GM19023 (cell line): ENCODE results near the gene MMP2.

Source experiments
- ATAC-seq: cut with Tn5 transposase; IDR thresholded peaks from one replicate; pipeline ENCODE4 v1.9.1; 2021; ENCODE audit warnings: mild to moderate bottlenecking, moderate library complexity; ENCODE audit not compliant: unreplicated experiment

Gene MMP2

DNA sequence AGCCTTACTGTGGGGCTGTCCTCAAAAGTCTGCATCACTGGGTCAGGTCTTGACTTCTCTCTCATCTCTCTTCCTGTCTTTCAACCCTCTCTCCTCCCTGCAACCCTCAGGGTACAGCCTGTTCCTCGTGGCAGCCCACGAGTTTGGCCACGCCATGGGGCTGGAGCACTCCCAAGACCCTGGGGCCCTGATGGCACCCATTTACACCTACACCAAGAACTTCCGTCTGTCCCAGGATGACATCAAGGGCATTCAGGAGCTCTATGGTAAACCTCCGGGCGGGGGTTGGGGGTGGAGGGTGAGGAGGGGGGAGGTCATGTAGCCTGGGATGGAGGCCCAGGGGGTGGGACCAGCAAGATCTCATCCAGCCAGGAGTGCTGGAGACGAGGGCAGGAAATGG lies 12.7 kb downstream of the MMP2 start:
- ATAC-seq = no peak

GRCh38 chr16:55492756-55493380 lies 13.9 kb downstream of the MMP2 start:
- ATAC-seq = no peak

DNA sequence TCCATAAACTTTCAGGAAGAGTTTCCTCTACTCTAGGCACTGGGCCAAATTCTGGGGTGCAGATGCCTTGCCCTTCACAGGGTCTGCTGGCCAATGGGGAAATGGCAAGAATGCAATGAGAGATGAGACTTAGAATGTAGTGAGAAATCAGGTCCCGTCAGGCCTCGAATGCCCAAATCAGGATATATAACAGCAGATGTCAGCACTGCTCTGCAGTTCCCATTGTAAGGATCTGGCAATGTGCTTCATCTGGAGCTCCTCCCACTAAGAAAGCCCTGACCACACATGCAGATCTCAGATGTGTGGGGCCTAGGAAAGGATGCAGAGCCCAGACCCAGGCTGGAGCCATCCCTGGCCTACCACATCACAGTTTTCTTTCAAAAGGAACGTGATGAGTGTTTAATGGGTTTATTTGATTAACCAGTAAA lies 16.0 kb downstream of the MMP2 start:
- no peak for ATAC-seq

- ATAC-seq = no peak
These were observed 16.8 kb downstream of the MMP2 start for GRCh38 chr16:55495616-55496289.

DNA sequence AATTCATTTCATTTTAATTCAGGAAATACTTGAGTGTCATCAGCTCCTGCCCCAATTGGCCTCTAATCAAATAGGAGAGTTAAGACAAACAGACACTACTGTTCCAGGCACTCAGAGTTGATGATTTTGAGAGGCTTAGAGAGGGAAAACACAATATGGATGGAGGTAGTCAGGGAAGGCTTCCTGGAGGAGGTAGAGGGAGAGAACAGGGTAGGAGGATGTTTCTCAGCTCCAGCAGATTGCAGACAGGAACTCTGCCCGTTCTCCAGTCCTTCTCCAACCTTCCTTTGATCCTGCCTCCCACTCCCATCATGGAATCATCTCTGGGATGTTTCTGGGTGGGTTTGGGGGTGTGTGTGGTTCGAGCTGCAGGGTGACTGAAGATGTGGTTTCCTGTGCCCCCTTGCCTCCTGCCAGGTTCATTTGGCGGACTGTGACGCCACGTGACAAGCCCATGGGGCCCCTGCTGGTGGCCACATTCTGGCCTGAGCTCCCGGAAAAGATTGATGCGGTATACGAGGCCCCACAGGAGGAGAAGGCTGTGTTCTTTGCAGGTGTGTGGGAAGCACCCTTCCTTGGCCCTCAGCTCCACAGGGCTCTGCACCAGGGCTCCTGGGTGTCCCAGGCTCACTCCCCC lies 17.6 kb downstream of the MMP2 start:
- no peak for ATAC-seq

DNA sequence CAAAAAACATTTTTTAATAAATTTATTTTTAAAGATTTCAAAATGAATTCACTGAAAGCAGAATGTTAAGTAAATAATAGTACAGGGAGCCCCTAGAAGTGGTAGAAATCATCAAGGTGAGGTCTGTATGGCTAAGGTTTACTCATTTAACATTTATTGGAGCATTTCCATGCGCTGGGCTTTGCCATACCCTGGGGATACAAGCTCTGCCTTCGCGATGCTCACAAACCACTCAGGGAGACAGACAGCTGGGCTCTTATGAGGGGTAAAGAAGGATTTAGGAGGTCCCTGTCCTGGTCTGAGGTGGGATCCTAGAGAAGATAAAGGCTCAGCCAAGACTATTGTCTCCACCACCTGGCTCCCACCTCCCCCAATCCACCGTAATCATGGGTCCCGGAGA lies 18.6 kb downstream of the MMP2 start:
- ATAC-seq = no peak

DNA sequence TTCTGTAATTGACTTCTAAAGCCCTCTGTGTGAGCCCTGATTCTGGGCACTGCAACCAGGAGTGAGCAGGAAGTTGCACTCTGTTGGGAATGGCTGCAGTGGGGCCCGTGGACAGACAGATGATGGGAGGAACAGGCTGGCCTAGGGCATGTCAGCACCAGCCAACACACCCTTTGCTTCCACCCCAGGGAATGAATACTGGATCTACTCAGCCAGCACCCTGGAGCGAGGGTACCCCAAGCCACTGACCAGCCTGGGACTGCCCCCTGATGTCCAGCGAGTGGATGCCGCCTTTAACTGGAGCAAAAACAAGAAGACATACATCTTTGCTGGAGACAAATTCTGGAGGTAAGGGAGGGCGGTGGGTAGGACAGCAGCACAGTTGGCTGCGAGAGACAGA lies 19.1 kb downstream of the MMP2 start:
- no peak for ATAC-seq

- no peak for ATAC-seq
These were observed 20.3 kb downstream of the MMP2 start for GRCh38 chr16:55499281-55499680.

DNA sequence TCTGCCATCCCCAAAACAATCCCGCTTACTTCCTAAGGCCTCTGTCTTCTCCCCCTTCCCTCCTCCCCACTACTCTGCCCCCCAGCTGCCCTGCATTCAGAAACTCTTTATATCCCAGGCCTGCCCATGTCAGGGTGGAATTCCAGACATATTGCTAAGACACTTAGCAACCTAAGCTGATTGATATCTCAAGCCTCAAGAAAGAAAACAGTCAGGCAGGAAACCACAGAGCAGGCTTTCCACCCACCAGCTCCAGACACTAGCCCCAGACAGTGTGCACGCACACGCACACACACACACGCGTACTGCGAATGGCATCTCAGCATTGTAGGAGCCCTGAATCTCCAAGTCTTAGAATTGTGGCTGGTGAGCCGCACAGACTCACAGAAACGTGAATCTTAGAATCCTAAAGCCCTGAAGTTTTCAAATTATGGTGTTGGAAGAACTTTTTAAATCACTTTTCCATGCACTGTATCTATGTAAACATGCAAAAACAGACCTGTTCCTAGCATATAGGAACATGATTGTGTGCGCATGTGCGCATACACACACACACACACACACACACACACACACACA lies 21.0 kb downstream of the MMP2 start:
- no peak for ATAC-seq

- no peak for ATAC-seq
These were observed 21.6 kb downstream of the MMP2 start for GRCh38 chr16:55500530-55501011.

GRCh38 chr16:55501549-55502322 lies 22.7 kb downstream of the MMP2 start:
- no peak for ATAC-seq

DNA sequence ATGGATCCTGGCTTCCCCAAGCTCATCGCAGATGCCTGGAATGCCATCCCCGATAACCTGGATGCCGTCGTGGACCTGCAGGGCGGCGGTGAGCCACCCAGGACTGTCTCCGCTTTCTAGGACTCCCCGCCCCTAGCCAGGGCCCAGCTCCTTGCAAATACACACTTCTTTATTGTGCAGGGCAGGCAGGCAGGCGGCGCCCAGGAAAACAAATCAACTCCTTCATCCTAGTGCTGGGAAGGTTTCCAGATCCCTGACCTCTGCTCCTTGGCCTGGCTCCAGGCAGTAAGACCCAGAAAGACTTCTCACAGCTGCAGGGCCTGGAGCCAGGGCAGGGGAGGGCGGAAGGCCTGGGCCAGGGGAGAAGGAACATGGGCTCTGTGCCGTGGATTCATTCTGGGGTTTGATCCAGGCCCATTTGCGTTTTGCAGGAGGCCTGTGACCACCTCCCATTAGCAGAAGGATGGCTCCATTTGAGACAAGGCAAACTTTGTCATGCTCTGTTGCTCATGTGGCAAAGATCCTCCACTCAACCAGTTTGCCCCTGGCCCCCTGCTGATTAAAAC lies 23.9 kb downstream of the MMP2 start:
- no peak for ATAC-seq

DNA sequence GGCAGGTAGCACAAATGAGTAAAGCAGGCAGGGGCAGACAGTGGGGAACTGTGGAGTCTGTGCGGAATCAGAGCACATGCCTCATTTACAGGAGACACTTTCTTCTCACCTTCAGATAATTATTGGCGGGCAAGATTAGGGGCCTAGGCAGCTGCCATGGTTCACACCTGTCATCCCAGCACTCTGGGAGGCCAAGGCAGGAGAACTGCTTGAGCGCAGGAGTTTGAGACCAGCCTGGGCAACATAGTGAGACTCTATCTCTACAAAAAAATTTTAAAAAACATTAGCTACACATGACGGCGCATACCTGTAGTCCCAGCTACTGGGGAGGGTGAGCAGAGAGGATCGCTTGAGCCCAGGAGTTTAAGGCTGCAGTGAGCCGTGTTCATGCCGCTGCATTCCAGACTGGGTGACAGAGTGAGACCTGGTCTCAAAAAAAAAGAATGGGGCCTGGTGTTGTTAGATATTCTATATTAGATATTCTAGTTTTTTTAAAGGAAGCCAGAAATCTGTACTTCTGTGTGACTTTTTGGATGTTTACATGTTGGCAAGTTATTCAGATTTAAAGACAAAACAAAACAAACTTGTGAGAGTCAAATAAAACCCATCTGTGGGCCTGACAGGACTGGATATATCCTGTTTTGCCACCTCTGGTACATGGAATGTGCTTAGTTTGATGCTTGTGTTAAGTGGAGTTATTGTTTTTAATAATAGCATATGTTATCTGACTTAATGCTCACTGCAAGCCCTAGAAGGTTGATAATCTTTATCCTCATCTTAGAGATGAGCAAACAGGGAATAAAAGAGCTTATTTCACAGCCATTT lies 24.9 kb downstream of the MMP2 start:
- no peak for ATAC-seq

DNA sequence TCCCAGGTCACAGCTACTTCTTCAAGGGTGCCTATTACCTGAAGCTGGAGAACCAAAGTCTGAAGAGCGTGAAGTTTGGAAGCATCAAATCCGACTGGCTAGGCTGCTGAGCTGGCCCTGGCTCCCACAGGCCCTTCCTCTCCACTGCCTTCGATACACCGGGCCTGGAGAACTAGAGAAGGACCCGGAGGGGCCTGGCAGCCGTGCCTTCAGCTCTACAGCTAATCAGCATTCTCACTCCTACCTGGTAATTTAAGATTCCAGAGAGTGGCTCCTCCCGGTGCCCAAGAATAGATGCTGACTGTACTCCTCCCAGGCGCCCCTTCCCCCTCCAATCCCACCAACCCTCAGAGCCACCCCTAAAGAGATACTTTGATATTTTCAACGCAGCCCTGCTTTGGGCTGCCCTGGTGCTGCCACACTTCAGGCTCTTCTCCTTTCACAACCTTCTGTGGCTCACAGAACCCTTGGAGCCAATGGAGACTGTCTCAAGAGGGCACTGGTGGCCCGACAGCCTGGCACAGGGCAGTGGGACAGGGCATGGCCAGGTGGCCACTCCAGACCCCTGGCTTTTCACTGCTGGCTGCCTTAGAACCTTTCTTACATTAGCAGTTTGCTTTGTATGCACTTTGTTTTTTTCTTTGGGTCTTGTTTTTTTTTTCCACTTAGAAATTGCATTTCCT lies 26.5 kb downstream of the MMP2 start:
- no peak for ATAC-seq

DNA sequence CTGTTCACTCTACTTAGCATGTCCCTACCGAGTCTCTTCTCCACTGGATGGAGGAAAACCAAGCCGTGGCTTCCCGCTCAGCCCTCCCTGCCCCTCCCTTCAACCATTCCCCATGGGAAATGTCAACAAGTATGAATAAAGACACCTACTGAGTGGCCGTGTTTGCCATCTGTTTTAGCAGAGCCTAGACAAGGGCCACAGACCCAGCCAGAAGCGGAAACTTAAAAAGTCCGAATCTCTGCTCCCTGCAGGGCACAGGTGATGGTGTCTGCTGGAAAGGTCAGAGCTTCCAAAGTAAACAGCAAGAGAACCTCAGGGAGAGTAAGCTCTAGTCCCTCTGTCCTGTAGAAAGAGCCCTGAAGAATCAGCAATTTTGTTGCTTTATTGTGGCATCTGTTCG lies 27.1 kb downstream of the MMP2 start:
- ATAC-seq = no peak

- ATAC-seq = no peak
These were observed 27.7 kb downstream of the MMP2 start for GRCh38 chr16:55506708-55507107.

DNA sequence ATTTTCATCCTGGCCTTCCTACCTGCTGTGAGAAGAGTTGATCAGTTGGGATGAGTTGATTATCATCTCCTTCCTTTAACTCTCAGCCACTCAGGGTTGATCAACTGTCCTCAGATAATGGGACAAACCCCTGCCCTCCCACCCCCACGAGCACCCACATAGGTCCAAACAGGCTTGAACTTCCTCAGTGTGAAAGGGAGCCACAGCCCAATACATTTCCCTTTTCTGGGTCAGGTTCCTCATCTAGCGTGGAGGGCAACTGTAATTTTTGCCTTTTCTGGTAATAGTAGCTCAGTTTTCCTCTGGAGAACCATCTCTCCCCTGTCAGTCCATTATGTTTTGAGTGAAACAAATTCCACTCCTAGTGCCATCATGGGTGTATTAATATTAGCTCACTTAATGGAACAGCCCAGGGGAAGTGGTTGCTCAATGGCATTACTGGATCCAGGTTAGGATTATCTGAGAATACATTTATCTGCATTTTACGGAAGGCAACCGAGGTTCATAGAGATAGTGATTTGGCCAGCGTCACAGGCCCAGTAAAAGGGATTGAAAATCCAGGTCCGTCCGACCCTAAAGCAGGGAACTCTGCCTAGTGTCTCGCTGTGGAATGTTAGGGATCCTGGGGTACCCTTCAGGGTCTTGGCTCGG lies 29.4 kb downstream of the MMP2 start:
- ATAC-seq = no peak

DNA sequence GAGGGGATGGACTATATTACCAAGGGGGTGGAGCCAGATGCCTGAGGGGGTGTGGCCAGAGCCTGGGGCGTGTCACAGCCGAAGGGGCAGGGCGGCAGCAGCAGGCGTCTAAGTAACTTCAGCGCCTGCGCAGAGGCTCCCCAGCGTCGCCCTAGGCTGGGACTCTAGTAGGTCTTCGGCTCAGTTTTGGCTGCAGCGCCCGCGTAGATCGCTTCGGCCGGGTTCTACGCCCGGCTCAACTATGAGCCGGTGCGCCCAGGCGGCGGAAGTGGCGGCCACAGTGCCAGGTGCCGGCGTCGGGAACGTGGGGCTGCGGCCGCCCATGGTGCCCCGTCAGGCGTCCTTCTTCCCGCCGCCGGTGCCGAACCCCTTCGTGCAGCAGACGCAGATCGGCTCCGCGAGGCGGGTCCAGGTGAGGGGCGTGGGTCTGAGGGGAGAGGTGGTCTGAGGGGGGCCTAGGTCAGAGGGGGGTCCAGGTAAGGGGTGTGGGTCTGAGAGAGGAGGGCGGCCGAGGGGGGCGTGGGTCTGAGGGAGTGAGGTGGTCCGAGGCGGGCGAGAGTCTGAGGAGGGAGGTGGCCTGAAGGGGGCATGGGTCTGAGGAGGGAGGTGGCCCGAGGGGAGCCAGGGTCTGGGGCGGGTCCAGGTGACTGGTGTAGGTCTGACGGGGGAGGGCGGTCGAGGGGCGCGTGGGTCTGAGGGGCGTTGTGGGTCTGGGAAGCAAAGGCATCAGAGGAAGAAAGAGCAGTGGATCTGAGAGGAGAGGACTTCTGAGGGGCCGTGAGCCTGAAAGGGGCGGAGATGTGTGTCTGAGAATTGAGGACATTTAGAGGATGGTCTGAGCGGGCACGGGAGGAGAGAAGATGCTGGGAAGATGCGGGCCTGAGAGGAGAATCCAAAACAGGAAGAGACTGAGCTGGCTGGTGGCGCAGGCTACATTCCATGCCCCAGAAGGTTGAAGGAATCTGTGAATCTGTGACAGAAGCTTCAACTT lies 30.2 kb downstream of the MMP2 start, which contains the start of gene LPCAT2:
Gene LPCAT2, plus strand, starts transcription at position 132 of the 991 bp plus-strand sequence. Its CDS starts 110 bp downstream, at position 242.
- no peak for ATAC-seq
